ENCODE measurements around the gene OXSR1.

DNA sequence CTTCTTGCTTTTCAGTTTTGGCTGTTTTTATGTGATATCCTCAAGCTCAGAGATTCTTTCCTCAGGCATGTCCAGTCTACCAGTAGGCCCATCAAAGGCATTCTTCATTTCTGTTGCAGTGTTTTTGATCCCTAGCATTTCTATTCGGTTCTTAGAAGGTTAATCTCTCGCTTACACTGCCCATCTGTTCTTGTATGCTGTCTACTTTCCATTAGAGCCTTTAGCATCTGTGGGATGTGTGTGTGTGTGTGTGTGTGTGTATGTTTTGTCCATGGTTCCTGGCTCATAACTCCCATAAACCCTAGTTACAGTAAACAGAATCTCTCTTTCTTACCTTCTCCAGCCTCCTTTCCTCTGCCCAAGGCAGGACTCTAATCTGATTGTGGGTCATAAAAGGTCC, 95.1 kb downstream of the OXSR1 start:
- TF ChIP-seq POLR2A (IDR thresholded peaks at IDR 0.05; ENCODE audit: extremely low read depth, insufficient read length) (no peak), MYC (IDR thresholded peaks at IDR 0.05; ENCODE audit: low read depth, low read length) (no peak)
- TF ChIP-seq, protein P1, sequence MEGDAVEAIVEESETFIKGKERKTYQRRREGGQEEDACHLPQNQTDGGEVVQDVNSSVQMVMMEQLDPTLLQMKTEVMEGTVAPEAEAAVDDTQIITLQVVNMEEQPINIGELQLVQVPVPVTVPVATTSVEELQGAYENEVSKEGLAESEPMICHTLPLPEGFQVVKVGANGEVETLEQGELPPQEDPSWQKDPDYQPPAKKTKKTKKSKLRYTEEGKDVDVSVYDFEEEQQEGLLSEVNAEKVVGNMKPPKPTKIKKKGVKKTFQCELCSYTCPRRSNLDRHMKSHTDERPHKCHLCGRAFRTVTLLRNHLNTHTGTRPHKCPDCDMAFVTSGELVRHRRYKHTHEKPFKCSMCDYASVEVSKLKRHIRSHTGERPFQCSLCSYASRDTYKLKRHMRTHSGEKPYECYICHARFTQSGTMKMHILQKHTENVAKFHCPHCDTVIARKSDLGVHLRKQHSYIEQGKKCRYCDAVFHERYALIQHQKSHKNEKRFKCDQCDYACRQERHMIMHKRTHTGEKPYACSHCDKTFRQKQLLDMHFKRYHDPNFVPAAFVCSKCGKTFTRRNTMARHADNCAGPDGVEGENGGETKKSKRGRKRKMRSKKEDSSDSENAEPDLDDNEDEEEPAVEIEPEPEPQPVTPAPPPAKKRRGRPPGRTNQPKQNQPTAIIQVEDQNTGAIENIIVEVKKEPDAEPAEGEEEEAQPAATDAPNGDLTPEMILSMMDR (IDR thresholded peaks at IDR 0.05; ENCODE audit: low read depth, low read length): no peak
- TF ChIP-seq, protein P2, sequence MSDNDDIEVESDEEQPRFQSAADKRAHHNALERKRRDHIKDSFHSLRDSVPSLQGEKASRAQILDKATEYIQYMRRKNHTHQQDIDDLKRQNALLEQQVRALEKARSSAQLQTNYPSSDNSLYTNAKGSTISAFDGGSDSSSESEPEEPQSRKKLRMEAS (IDR thresholded peaks at IDR 0.05; ENCODE audit: low read depth, low read length): no peak
